SK-N-SH treated with all-trans-retinoic acid at 6 μM for 48 hours (cell line): ENCODE data around the gene PDE7B.

ENCODE experiments used
- ATAC-seq: fragments of 200-7000 bp; cut with Tn5 transposase; 3 replicates; pipeline ENCODE4 v1.9.1; 2020; ENCODE audit warnings: mild to moderate bottlenecking, moderate library complexity
- ARNTL ChIP-seq: fragments of 450-650 bp; formaldehyde crosslinking; IDR thresholded peaks from 2 replicates; pipeline ENCODE4 v1.5.0; 2020; ENCODE audit warnings: low read depth, mild to moderate bottlenecking, moderate library complexity, borderline replicate concordance
- CREB5 ChIP-seq: fragments of 250-450 bp; sonication (Bioruptor Pico); IDR thresholded peaks from 2 replicates; pipeline ENCODE4 v1.5.1; 2020; ENCODE audit warnings: low read depth, mild to moderate bottlenecking, moderate library complexity
- CSDC2 ChIP-seq: fragments of 250-450 bp; sonication (Bioruptor Pico); IDR thresholded peaks from 2 replicates; pipeline ENCODE4 v1.5.0; 2020; ENCODE audit warnings: mild to moderate bottlenecking, moderate library complexity
- CSRNP3 ChIP-seq: fragments of 250-450 bp; sonication (Bioruptor Pico); IDR thresholded peaks from 2 replicates; pipeline ENCODE4 v1.5.1; 2021; ENCODE audit warnings: mild to moderate bottlenecking, moderate library complexity
- ESRRG ChIP-seq: fragments of 250-450 bp; sonication (Bioruptor Pico); IDR thresholded peaks from 2 replicates; pipeline ENCODE4 v1.6.1; 2021; ENCODE audit warnings: mild to moderate bottlenecking
- GLIS3 ChIP-seq: fragments of 250-450 bp; sonication (Bioruptor Pico); IDR thresholded peaks from 2 replicates; pipeline ENCODE4 v1.5.0; 2020; ENCODE audit warnings: mild to moderate bottlenecking, moderate library complexity
- ISL1 ChIP-seq: fragments of 250-450 bp; sonication (Bioruptor Pico); IDR thresholded peaks from 2 replicates; pipeline ENCODE4 v2.1.2; 2022; ENCODE audit warnings: mild to moderate bottlenecking, moderate library complexity
- PPARA ChIP-seq: fragments of 250-450 bp; sonication (Bioruptor Pico); IDR thresholded peaks from 2 replicates; pipeline ENCODE4 v1.5.0; 2020; ENCODE audit warnings: mild to moderate bottlenecking, borderline replicate concordance
- RARB ChIP-seq: fragments of 250-450 bp; sonication (Bioruptor Pico); IDR thresholded peaks from 2 replicates; pipeline ENCODE4 v1.8.0; 2021; ENCODE audit warnings: mild to moderate bottlenecking, moderate library complexity
- SNAI2 ChIP-seq: fragments of 250-450 bp; sonication (Bioruptor Pico); IDR thresholded peaks from 2 replicates; pipeline ENCODE4 v1.5.0; 2020; ENCODE audit warnings: mild to moderate bottlenecking, moderate library complexity
- TCF4 ChIP-seq: fragments of 250-450 bp; sonication (Bioruptor Pico); IDR thresholded peaks from 2 replicates; pipeline ENCODE4 v1.8.0; 2021; ENCODE audit warnings: mild to moderate bottlenecking, moderate library complexity, borderline replicate concordance
- TOX ChIP-seq: fragments of 250-450 bp; sonication (Bioruptor Pico); IDR thresholded peaks from 2 replicates; pipeline ENCODE4 v1.8.0; 2021; ENCODE audit warnings: mild to moderate bottlenecking, moderate library complexity, borderline replicate concordance
- TSHZ2 ChIP-seq: fragments of 250-450 bp; sonication (Bioruptor Pico); IDR thresholded peaks from 2 replicates; pipeline ENCODE4 v1.5.0; 2020; ENCODE audit warnings: mild to moderate bottlenecking, moderate library complexity
- ZC3H10 ChIP-seq: fragments of 250-450 bp; sonication (Bioruptor Pico); IDR thresholded peaks from 2 replicates; pipeline ENCODE4 v1.5.1; 2021; ENCODE audit warnings: mild to moderate bottlenecking, moderate library complexity
- ZFP3 ChIP-seq: fragments of 250-450 bp; sonication (Bioruptor Pico); IDR thresholded peaks from 2 replicates; pipeline ENCODE4 v1.5.0; 2020; ENCODE audit warnings: mild to moderate bottlenecking, moderate library complexity
- ZFP30 ChIP-seq: fragments of 450-650 bp; formaldehyde crosslinking; IDR thresholded peaks from 2 replicates; pipeline ENCODE4 v1.5.0; 2022; ENCODE audit warnings: mild to moderate bottlenecking, moderate library complexity
- ZNF565 ChIP-seq: fragments of 450-650 bp; formaldehyde crosslinking; conservative IDR thresholded peaks from 2 replicates; pipeline ENCODE4 v1.5.0; 2020; ENCODE audit warnings: low read depth, mild to moderate bottlenecking, moderate library complexity
- ZNF70 ChIP-seq: fragments of 450-650 bp; formaldehyde crosslinking; IDR thresholded peaks from 2 replicates; pipeline ENCODE4 v1.5.0; 2020; ENCODE audit warnings: mild to moderate bottlenecking, moderate library complexity
- ZNF8 ChIP-seq: fragments of 450-650 bp; formaldehyde crosslinking; IDR thresholded peaks from 2 replicates; pipeline ENCODE4 v1.5.0; 2020; ENCODE audit warnings: mild to moderate bottlenecking, moderate library complexity
- TF ChIP-seq, protein P1 (sequence below): fragments of 250-450 bp; sonication (Bioruptor Pico); IDR thresholded peaks from 2 replicates; pipeline ENCODE4 v1.8.0; 2021; ENCODE audit warnings: low read depth, mild to moderate bottlenecking, moderate library complexity, borderline replicate concordance
- TF ChIP-seq, protein P2 (sequence below): fragments of 250-450 bp; sonication (Bioruptor Pico); IDR thresholded peaks from 2 replicates; pipeline ENCODE4 v1.8.0; 2020; ENCODE audit warnings: mild to moderate bottlenecking, moderate library complexity, borderline replicate concordance

Gene PDE7B

GRCh38 chr6:136160250-136160649 lies 308.7 kb downstream of the PDE7B start:
- no peak for ATAC-seq
- TF ChIP-seq RARB (CRISPR knock-in tag) = no peak
- no peak for TF ChIP-seq ESRRG (CRISPR knock-in tag)
- TF ChIP-seq PPARA (CRISPR knock-in tag) = no peak
- TF ChIP-seq CREB5 (CRISPR knock-in tag) = no peak
- TF ChIP-seq ARNTL = no peak
- TF ChIP-seq GLIS3 = no peak
- no peak for TF ChIP-seq ISL1
- TF ChIP-seq ZNF8 = no peak
- TF ChIP-seq, protein P1, sequence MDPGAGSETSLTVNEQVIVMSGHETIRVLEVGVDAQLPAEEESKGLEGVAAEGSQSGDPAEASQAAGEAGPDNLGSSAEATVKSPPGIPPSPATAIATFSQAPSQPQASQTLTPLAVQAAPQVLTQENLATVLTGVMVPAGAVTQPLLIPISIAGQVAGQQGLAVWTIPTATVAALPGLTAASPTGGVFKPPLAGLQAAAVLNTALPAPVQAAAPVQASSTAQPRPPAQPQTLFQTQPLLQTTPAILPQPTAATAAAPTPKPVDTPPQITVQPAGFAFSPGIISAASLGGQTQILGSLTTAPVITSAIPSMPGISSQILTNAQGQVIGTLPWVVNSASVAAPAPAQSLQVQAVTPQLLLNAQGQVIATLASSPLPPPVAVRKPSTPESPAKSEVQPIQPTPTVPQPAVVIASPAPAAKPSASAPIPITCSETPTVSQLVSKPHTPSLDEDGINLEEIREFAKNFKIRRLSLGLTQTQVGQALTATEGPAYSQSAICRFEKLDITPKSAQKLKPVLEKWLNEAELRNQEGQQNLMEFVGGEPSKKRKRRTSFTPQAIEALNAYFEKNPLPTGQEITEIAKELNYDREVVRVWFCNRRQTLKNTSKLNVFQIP (CRISPR knock-in tag) = no peak
- TF ChIP-seq TCF4 (CRISPR knock-in tag) = no peak
- TF ChIP-seq ZNF565 (CRISPR knock-in tag) = no peak
- no peak for TF ChIP-seq CSRNP3
- TF ChIP-seq ZFP30 = no peak
- TF ChIP-seq SNAI2 (CRISPR knock-in tag) = no peak
- no peak for TF ChIP-seq TSHZ2 (CRISPR knock-in tag)
- TF ChIP-seq ZC3H10 (CRISPR knock-in tag) = no peak
- TF ChIP-seq ZFP3 = no peak
- no peak for TF ChIP-seq ZNF70 (CRISPR knock-in tag)

GRCh38 chr6:136161950-136162349 lies 310.4 kb downstream of the PDE7B start:
- 0 out of 3 replicates have a peak, but pooled peaks have one; percentile 19 for ATAC-seq
- no peak for TF ChIP-seq ISL1

DNA sequence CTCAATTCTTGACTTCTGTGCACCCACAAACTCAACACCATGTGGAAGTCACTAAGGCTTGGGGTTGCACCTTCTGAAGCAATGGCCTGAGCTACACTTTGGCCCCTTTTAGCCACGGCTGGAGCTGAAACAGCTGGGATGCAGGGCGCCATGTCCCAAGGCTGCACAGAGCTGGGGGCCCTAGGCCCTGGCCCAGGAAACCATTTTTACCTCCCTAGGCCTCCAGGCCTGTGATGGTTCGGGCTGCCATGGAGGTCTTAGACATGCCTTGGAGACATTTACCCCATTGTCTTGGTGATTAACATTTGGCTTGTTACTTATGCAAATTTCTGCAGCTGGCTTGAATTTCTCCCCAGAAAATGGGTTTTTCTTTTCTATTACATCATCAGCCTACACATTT lies 311.8 kb downstream of the PDE7B start:
- no peak for ATAC-seq
- no peak for TF ChIP-seq GLIS3
- TF ChIP-seq ZFP3 = no peak
- TF ChIP-seq TOX = no peak
- TF ChIP-seq CREB5 (CRISPR knock-in tag) = no peak
- TF ChIP-seq, protein P1 (CRISPR knock-in tag) = no peak
- no peak for TF ChIP-seq PPARA (CRISPR knock-in tag)
- no peak for TF ChIP-seq TSHZ2 (CRISPR knock-in tag)
- TF ChIP-seq ZNF565 (CRISPR knock-in tag) = no peak
- TF ChIP-seq, protein P2, sequence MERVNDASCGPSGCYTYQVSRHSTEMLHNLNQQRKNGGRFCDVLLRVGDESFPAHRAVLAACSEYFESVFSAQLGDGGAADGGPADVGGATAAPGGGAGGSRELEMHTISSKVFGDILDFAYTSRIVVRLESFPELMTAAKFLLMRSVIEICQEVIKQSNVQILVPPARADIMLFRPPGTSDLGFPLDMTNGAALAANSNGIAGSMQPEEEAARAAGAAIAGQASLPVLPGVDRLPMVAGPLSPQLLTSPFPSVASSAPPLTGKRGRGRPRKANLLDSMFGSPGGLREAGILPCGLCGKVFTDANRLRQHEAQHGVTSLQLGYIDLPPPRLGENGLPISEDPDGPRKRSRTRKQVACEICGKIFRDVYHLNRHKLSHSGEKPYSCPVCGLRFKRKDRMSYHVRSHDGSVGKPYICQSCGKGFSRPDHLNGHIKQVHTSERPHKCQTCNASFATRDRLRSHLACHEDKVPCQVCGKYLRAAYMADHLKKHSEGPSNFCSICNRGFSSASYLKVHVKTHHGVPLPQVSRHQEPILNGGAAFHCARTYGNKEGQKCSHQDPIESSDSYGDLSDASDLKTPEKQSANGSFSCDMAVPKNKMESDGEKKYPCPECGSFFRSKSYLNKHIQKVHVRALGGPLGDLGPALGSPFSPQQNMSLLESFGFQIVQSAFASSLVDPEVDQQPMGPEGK (CRISPR knock-in tag) = no peak
- no peak for TF ChIP-seq ESRRG (CRISPR knock-in tag)
- no peak for TF ChIP-seq RARB (CRISPR knock-in tag)
- TF ChIP-seq ZC3H10 (CRISPR knock-in tag) = no peak
- no peak for TF ChIP-seq CSDC2 (CRISPR knock-in tag)
- TF ChIP-seq SNAI2 (CRISPR knock-in tag) = no peak
